ENCODE data around the gene ZAP70.

DNA sequence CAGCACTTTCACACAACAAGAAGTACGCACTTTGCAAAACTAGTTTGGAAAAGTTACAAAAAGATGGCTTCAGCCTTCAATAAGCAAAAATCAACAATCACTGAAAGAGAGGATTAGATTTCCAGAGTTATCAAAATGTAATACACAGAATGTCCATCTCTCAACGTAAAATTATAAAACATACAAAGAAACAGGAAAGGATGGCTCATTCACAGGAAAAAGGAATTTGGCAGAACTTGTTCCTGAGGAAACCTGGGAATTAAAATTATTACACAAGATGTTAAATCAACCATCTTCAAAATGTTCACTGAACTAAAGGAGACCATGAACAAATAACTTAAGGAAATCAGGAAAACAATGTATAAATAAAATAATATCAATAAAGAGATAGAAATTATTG lies 35.9 kb upstream of the ZAP70 start:
- TF ChIP-seq ATRX (CRISPR knock-in tag; IDR thresholded peaks at IDR 0.05; ENCODE audit: borderline replicate concordance) (no peak), EZH2 (conservative IDR thresholded peaks at IDR 0.05; ENCODE audit: low read depth, low read length) (no peak), EP300 (IDR thresholded peaks at IDR 0.05; ENCODE audit: low read depth in 2 of 2, low read length in 2 of 2) (no peak), EP300 (CRISPR knock-in tag; IDR thresholded peaks at IDR 0.05; ENCODE audit: borderline replicate concordance) (no peak)
- TF ChIP-seq, protein P1, sequence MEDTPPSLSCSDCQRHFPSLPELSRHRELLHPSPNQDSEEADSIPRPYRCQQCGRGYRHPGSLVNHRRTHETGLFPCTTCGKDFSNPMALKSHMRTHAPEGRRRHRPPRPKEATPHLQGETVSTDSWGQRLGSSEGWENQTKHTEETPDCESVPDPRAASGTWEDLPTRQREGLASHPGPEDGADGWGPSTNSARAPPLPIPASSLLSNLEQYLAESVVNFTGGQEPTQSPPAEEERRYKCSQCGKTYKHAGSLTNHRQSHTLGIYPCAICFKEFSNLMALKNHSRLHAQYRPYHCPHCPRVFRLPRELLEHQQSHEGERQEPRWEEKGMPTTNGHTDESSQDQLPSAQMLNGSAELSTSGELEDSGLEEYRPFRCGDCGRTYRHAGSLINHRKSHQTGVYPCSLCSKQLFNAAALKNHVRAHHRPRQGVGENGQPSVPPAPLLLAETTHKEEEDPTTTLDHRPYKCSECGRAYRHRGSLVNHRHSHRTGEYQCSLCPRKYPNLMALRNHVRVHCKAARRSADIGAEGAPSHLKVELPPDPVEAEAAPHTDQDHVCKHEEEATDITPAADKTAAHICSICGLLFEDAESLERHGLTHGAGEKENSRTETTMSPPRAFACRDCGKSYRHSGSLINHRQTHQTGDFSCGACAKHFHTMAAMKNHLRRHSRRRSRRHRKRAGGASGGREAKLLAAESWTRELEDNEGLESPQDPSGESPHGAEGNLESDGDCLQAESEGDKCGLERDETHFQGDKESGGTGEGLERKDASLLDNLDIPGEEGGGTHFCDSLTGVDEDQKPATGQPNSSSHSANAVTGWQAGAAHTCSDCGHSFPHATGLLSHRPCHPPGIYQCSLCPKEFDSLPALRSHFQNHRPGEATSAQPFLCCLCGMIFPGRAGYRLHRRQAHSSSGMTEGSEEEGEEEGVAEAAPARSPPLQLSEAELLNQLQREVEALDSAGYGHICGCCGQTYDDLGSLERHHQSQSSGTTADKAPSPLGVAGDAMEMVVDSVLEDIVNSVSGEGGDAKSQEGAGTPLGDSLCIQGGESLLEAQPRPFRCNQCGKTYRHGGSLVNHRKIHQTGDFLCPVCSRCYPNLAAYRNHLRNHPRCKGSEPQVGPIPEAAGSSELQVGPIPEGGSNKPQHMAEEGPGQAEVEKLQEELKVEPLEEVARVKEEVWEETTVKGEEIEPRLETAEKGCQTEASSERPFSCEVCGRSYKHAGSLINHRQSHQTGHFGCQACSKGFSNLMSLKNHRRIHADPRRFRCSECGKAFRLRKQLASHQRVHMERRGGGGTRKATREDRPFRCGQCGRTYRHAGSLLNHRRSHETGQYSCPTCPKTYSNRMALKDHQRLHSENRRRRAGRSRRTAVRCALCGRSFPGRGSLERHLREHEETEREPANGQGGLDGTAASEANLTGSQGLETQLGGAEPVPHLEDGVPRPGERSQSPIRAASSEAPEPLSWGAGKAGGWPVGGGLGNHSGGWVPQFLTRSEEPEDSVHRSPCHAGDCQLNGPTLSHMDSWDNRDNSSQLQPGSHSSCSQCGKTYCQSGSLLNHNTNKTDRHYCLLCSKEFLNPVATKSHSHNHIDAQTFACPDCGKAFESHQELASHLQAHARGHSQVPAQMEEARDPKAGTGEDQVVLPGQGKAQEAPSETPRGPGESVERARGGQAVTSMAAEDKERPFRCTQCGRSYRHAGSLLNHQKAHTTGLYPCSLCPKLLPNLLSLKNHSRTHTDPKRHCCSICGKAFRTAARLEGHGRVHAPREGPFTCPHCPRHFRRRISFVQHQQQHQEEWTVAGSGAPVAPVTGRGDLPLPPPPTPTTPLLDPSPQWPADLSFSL (CRISPR knock-in tag; IDR thresholded peaks at IDR 0.05), result no peak
- TF ChIP-seq, protein P2, sequence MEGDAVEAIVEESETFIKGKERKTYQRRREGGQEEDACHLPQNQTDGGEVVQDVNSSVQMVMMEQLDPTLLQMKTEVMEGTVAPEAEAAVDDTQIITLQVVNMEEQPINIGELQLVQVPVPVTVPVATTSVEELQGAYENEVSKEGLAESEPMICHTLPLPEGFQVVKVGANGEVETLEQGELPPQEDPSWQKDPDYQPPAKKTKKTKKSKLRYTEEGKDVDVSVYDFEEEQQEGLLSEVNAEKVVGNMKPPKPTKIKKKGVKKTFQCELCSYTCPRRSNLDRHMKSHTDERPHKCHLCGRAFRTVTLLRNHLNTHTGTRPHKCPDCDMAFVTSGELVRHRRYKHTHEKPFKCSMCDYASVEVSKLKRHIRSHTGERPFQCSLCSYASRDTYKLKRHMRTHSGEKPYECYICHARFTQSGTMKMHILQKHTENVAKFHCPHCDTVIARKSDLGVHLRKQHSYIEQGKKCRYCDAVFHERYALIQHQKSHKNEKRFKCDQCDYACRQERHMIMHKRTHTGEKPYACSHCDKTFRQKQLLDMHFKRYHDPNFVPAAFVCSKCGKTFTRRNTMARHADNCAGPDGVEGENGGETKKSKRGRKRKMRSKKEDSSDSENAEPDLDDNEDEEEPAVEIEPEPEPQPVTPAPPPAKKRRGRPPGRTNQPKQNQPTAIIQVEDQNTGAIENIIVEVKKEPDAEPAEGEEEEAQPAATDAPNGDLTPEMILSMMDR (CRISPR knock-in tag; IDR thresholded peaks at IDR 0.05), result no peak
